ENCODE measurements around the gene FHL1. TPM values are rescaled to one million over a fixed set of nuclear protein-coding genes. Genes with fewer than 3 reads are reported as not detected.

FHL1 gene
- total RNA-seq, 1 experiment from 2014 or later = 0.73 TPM

- Mint-ChIP-seq H3K4me1 (ENCODE audit: low read depth, unreplicated experiment) (peaks cover 19% of the 10 kb centered on the region), H3K9me3 (ENCODE audit: low read depth, unreplicated experiment) (no peaks in the 10 kb centered on the region), H3K4me3 (ENCODE audit: low read depth, unreplicated experiment) (no peak overlapping the region), H3K36me3 (ENCODE audit: insufficient read depth, unreplicated experiment) (no peaks in the 10 kb centered on the region), H3K27me3 (ENCODE audit: unreplicated experiment) (peaks cover 8% of the 10 kb centered on the region), H3K27ac (ENCODE audit: unreplicated experiment) (no peak overlapping the region)
- no TSS peak for BruUV-seq (replicated peaks)
- intact Hi-C loops (cut with micrococcal nuclease; ENCODE audit: unreplicated experiment) = loop anchor here (2.0 kb wide), 1 partner anchor 181 kb away; no protein-coding TSS in a partner anchor
- no peak for DNase-seq
- TF ChIP-seq CTCF (IDR thresholded peaks at IDR 0.05; ENCODE audit: unreplicated experiment) = no peak
- CTCF ChIA-PET = interaction anchor here (1.0 kb wide), 4 partner anchors 13 to 181 kb away, joined by 3 to 19 read pairs (median 3); no protein-coding TSS in a partner anchor
These were observed 62.4 kb downstream of the FHL1 start for GRCh38 chrX:136209751-136210150.

- CTCF ChIA-PET = no interaction called here
- Mint-ChIP-seq H3K27ac (ENCODE audit: unreplicated experiment) (no peak overlapping the region), H3K9me3 (ENCODE audit: low read depth, unreplicated experiment) (no peaks in the 10 kb centered on the region), H3K4me3 (ENCODE audit: low read depth, unreplicated experiment) (no peak overlapping the region), H3K27me3 (ENCODE audit: unreplicated experiment) (peaks cover 8% of the 10 kb centered on the region), H3K36me3 (ENCODE audit: insufficient read depth, unreplicated experiment) (no peaks in the 10 kb centered on the region), H3K4me1 (ENCODE audit: low read depth, unreplicated experiment) (peaks cover 22% of the 10 kb centered on the region)
- BruUV-seq (replicated peaks) = no TSS peak
- intact Hi-C loops (cut with micrococcal nuclease; ENCODE audit: unreplicated experiment) = no loop called here
- no peak for TF ChIP-seq CTCF (IDR thresholded peaks at IDR 0.05; ENCODE audit: unreplicated experiment)
- DNase-seq = no peak
These were observed 62.9 kb downstream of the FHL1 start for GRCh38 chrX:136210243-136210642.

- H3K36me3 Mint-ChIP-seq (ENCODE audit: insufficient read depth, unreplicated experiment) = no peaks in the 10 kb centered on the region
- CTCF ChIA-PET = no interaction called here
- BruUV-seq (replicated peaks) = no TSS peak
- H3K4me3 Mint-ChIP-seq (ENCODE audit: low read depth, unreplicated experiment) = no peak overlapping the region
- DNase-seq = no peak
- TF ChIP-seq CTCF (IDR thresholded peaks at IDR 0.05; ENCODE audit: unreplicated experiment) = no peak
- intact Hi-C loops (cut with micrococcal nuclease; ENCODE audit: unreplicated experiment) = no loop called here
- no peaks in the 10 kb centered on the region for H3K9me3 Mint-ChIP-seq (ENCODE audit: low read depth, unreplicated experiment)
- H3K4me1 Mint-ChIP-seq (ENCODE audit: low read depth, unreplicated experiment) = peaks cover 23% of the 10 kb centered on the region
- peaks cover 8% of the 10 kb centered on the region for H3K27me3 Mint-ChIP-seq (ENCODE audit: unreplicated experiment)
- no peak overlapping the region for H3K27ac Mint-ChIP-seq (ENCODE audit: unreplicated experiment)
These were observed 63.5 kb downstream of the FHL1 start for GRCh38 chrX:136210806-136211205.

GRCh38 chrX:136211766-136212556 is 64.6 kb downstream of the FHL1 start:
- no peak for DNase-seq
- Mint-ChIP-seq H3K36me3 (ENCODE audit: insufficient read depth, unreplicated experiment) (no peaks in the 10 kb centered on the region), H3K4me1 (ENCODE audit: low read depth, unreplicated experiment) (peaks cover 23% of the 10 kb centered on the region), H3K9me3 (ENCODE audit: low read depth, unreplicated experiment) (no peaks in the 10 kb centered on the region), H3K27me3 (ENCODE audit: unreplicated experiment) (peaks cover 8% of the 10 kb centered on the region), H3K4me3 (ENCODE audit: low read depth, unreplicated experiment) (no peak overlapping the region), H3K27ac (ENCODE audit: unreplicated experiment) (no peak overlapping the region)
- CTCF ChIA-PET = no interaction called here
- no TSS peak for BruUV-seq (replicated peaks)
- no peak for TF ChIP-seq CTCF (IDR thresholded peaks at IDR 0.05; ENCODE audit: unreplicated experiment)
- intact Hi-C loops (cut with micrococcal nuclease; ENCODE audit: unreplicated experiment) = no loop called here
